ENCODE results near the gene TMEM184B. TPM values are rescaled to one million over a fixed set of nuclear protein-coding genes. Genes with fewer than 3 reads are reported as not detected.
A peak's percentile ranks its signal among the peaks of the same experiment; 100 is the strongest.

TMEM184B gene
- total and polyA plus RNA-seq, 2 donors (not counting 1 experiment from before 2014, with no cell fraction given): 9.9 to 24.7 TPM

DNA sequence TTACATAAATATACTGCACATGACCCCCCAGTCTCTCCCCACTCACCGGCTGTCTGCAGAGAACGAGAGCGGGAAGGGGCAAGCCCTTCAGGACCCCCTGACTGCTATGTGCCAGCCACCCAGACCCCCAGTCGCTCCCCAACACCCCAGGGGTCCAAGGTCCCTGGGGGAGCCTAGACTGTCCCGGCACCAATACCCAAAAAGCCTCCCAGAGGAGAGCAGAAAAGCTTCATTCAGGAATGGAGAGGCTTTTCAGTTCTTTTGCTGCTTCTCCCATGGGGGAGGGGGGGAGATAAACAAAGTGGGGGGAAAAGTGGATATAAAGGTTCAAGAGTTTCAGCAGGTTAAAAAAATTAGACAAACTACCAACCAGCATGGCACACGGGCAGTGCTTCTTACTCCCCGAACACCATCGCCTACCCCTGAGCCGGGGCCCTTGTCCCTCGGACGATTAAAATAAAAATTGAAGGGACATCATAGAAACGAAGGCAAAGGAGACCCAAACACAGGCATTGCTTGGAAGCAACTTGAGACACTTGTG is 43.1 kb upstream of the TMEM184B start:
- H2AFZ ChIP-seq (ENCODE audit: insufficient read depth, low read depth, low read length, poor library complexity, severe bottlenecking): no peak overlapping the region
- H3K4me2 ChIP-seq (replicated peaks; ENCODE audit: low read depth, low read length, poor library complexity, severe bottlenecking): peak overlapping the region; percentile 84
- TF ChIP-seq, protein P1, sequence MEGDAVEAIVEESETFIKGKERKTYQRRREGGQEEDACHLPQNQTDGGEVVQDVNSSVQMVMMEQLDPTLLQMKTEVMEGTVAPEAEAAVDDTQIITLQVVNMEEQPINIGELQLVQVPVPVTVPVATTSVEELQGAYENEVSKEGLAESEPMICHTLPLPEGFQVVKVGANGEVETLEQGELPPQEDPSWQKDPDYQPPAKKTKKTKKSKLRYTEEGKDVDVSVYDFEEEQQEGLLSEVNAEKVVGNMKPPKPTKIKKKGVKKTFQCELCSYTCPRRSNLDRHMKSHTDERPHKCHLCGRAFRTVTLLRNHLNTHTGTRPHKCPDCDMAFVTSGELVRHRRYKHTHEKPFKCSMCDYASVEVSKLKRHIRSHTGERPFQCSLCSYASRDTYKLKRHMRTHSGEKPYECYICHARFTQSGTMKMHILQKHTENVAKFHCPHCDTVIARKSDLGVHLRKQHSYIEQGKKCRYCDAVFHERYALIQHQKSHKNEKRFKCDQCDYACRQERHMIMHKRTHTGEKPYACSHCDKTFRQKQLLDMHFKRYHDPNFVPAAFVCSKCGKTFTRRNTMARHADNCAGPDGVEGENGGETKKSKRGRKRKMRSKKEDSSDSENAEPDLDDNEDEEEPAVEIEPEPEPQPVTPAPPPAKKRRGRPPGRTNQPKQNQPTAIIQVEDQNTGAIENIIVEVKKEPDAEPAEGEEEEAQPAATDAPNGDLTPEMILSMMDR (IDR thresholded peaks at IDR 0.05): no peak
- TF ChIP-seq EZH2 (IDR thresholded peaks at IDR 0.05; ENCODE audit: borderline replicate concordance, insufficient read depth, low read depth, low read length, poor library complexity, severe bottlenecking): no peak
- Mint-ChIP-seq H3K4me3 (peak overlapping the region; percentile 92), H3K27me3 (no peaks in the 10 kb centered on the region), H3K27ac (peak overlapping the region; percentile 97), H3K9me3 (ENCODE audit: insufficient read depth) (no peaks in the 10 kb centered on the region), H3K4me1 (peaks cover 64% of the 10 kb centered on the region)
- ATAC-seq (ENCODE audit: low read depth): no peak
- ChIA-PET CTCF (interaction anchor here (0.5 to 2.8 kb wide), 2 partner anchors 10 to 96 kb away, joined by 3 to 8 read pairs; no protein-coding TSS in a partner anchor), POLR2A (interaction anchor here (0.6 to 1.1 kb wide), 5 partner anchors 10 to 1292 kb away, joined by 4 to 5 read pairs (median 4); no protein-coding TSS in a partner anchor)
- no peaks in the 10 kb centered on the region for H3K27me3 ChIP-seq (replicated peaks in 1 of 4; ENCODE audit: control extremely low read depth in 1 of 4, control insufficient read depth in 3 of 4, insufficient read depth in 4 of 4, low read length in 3 of 4)
- DNase-seq: no peak
- 20% methylated on average over 4 of the region's 12 CpGs for WGBS (ENCODE audit: insufficient coverage)
- intact Hi-C loops (cut with micrococcal nuclease): loop anchor here (1.0 to 10.0 kb wide), 9 partner anchors 11 to 709 kb away; partner anchors contain the start of genes CBX6, DDX17, DMC1 and GGA1
- peaks cover 0 to 3% of the 10 kb centered on the region in 2 experiments for H3K36me3 ChIP-seq (replicated peaks in 1 of 2; ENCODE audit: control extremely low read depth in 1 of 2, control insufficient read depth in 1 of 2, extremely low read depth in 1 of 2, insufficient read depth in 2 of 2, low read length in 1 of 2)
- H3K27ac ChIP-seq (ENCODE audit: low read length in 2 of 2): peak overlapping the region; percentile 82 to 91
- H4K20me1 ChIP-seq (ENCODE audit: control insufficient read depth, insufficient read depth, low read length, poor library complexity, severe bottlenecking): peaks cover 23% of the 10 kb centered on the region
- peak overlapping the region in 4 of 5 experiments; percentile 44 to 66 (median 62) for H3K4me3 ChIP-seq (ENCODE audit: control extremely low read depth in 1 of 5, extremely low read depth in 1 of 5, insufficient read depth in 1 of 5, low read depth in 2 of 5, low read length in 4 of 5)
- H3K9ac ChIP-seq (ENCODE audit: low read length): peak overlapping the region; percentile 67
- peaks cover 9% of the 10 kb centered on the region for H3K79me2 ChIP-seq (ENCODE audit: control insufficient read depth, insufficient read depth, low read length)
- H3K4me1 ChIP-seq (ENCODE audit: control insufficient read depth in 2 of 2, insufficient read depth in 2 of 2, low read length in 2 of 2): peaks cover 52 to 66% of the 10 kb centered on the region in 2 donors
- no peaks in the 10 kb centered on the region for H3K9me3 ChIP-seq (ENCODE audit: control extremely low read depth in 1 of 3, control insufficient read depth in 2 of 3, insufficient read depth in 1 of 3, low read length in 2 of 3)
